AG04449 (cell line): Measurements from ENCODE around the gene SLC44A5.

ENCODE experiments used
- CTCF ChIA-PET: fragments of 350-600 bp; formaldehyde crosslinking; extraction: SDS; loops from one replicate; lab custom pipeline; 2021; ENCODE audit warnings: antibody characterized with exemption; lab: Yijun Ruan, JAX
- POLR2A ChIA-PET: fragments of 400-600, 350-600 bp; formaldehyde crosslinking; extraction: SDS; loops from one replicate; lab custom pipeline; 2020; ENCODE audit warnings: antibody characterized with exemption, inconsistent platforms; lab: Yijun Ruan, JAX
- DNase-seq: peaks from one replicate; pipeline ENCODE4 v3.0.0-alpha.2; 2010; ENCODE audit warnings: low read depth, low spot score
- H3K4me3 ChIP-seq: 2 replicates; pipeline ENCODE4 v1.5.1; 2011; ENCODE audit warnings: low read depth, mild to moderate bottlenecking, control low read depth, low read length
- CTCF ChIP-seq: IDR thresholded peaks from one replicate; pipeline ENCODE4 v1.5.1; 2011; ENCODE audit warnings: mild to moderate bottlenecking, moderate library complexity, low read length, control low read depth, inconsistent platforms; ENCODE audit not compliant: insufficient read depth; ENCODE audit errors: missing control alignments

Gene SLC44A5

GRCh38 chr1:75310067-75310466 is 300.8 kb downstream of the SLC44A5 start:
- TF ChIP-seq CTCF = no peak
- ChIA-PET POLR2A (no interaction called here), CTCF (no interaction called here)
- H3K4me3 ChIP-seq = no peak overlapping the region
- DNase-seq = no peak

- no peak overlapping the region for H3K4me3 ChIP-seq
- ChIA-PET POLR2A (no interaction called here), CTCF (no interaction called here)
- DNase-seq = no peak
- no peak for TF ChIP-seq CTCF
Observed at GRCh38 chr1:75308365-75308764, 302.5 kb downstream of the SLC44A5 start.

GRCh38 chr1:75305061-75305460 is 305.9 kb downstream of the SLC44A5 start:
- H3K4me3 ChIP-seq = no peak overlapping the region
- ChIA-PET POLR2A (no interaction called here), CTCF (no interaction called here)
- TF ChIP-seq CTCF = no peak
- DNase-seq = no peak

GRCh38 chr1:75293270-75293669 is 317.6 kb downstream of the SLC44A5 start:
- POLR2A ChIA-PET = no interaction called here
- DNase-seq = no peak
- CTCF ChIA-PET = no interaction called here
- TF ChIP-seq CTCF = no peak
- no peak overlapping the region for H3K4me3 ChIP-seq

- CTCF ChIA-PET = no interaction called here
- H3K4me3 ChIP-seq = no peak overlapping the region
- TF ChIP-seq CTCF = no peak
- no peak for DNase-seq
- POLR2A ChIA-PET = no interaction called here
Observed at GRCh38 chr1:75292013-75292412, 318.9 kb downstream of the SLC44A5 start.

GRCh38 chr1:75276385-75276784 is 334.5 kb downstream of the SLC44A5 start:
- DNase-seq = no peak
- TF ChIP-seq CTCF = no peak
- ChIA-PET CTCF (interaction anchor here (5.8 kb wide), 1 partner anchor 10 kb away, joined by 32 read pairs; no protein-coding TSS in a partner anchor), POLR2A (no interaction called here)
- H3K4me3 ChIP-seq = no peak overlapping the region
